ENCODE measurements around the gene ARMC5.

ARMC5 gene

DNA sequence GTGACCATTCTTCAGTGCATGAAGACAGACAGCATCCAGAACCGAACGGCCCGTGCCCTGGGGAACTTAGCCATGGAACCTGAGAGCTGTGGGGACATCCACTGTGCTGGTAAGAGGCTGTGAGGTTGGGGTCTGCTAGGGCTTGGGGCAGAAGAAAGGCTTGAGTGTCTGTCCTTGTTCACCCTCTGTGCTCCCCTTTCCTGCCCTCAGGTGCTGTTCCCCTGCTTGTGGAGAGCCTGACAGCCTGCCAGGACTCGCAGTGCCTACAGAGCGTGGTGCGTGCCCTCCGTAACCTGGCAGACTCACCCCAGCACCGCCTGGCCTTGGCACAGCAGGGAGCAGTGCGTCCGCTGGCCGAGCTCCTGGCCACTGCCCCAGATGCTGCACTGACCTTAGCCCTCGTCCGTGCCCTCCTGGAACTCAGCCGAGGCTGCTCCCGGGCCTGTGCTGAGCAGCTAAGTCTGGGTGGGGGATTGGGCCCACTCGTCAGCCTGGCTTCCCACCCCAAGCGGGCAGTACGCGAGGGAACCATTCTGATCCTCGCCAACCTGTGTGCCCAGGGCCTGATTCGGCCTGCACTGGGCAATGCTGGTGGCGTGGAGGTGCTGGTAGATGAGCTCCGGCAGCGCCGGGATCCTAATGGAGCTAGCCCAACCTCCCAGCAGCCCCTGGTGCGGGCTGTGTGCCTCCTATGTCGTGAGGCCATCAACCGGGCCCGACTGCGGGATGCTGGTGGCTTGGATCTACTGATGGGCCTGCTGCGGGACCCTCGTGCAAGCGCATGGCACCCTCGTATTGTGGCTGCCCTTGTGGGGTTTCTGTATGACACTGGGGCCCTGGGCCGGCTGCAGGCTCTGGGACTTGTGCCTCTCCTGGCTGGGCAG lies 2.9 kb downstream of the ARMC5 start:
- no peak for DNase-seq (ENCODE audit: low spot score)

DNA sequence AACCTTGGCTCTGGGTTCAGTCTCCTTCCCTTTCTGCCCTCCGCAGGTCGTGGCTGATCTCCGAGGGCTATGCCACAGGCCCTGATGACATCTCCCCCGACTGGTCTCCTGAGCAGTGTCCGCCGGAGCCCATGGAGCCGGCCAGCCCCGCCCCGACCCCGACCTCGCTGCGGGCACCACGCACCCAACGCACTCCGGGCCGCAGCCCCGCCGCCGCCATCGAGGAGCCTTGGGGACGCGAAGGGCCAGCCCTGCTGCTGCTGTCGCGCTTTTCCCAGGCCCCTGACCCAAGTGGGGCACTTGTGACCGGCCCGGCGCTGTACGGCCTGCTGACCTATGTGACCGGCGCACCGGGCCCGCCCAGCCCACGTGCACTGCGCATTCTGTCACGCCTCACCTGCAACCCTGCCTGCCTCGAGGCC lies 5.1 kb downstream of the ARMC5 start:
- no peak for DNase-seq (ENCODE audit: low spot score)

- no peak for DNase-seq (ENCODE audit: low spot score)
These were observed 5.5 kb downstream of the ARMC5 start for GRCh38 chr16:31464781-31465260.

DNA sequence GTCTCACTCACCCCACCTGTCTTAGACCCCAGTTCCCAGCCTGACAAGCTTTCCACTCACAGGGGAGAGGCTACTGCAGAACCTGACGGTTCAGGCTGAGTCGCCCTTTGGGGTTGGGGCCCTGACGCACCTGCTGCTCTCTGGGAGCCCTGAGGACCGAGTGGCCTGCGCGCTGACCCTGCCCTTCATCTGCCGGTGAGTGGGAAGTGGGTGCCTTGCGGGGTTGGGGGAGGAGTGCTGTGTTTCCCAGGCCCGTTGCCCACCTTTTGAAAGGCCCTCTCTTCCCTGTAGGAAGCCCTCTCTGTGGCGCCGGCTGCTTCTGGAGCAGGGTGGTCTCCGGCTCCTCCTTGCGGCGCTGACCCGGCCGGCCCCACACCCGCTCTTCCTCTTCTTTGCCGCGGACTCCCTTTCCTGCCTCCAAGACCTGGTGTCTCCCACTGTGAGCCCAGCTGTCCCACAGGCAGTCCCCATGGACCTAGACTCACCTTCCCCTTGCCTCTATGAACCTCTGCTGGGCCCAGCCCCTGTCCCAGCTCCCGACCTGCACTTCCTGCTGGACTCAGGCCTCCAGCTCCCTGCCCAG lies 6.6 kb downstream of the ARMC5 start:
- no peak for DNase-seq (ENCODE audit: low spot score)

DNA sequence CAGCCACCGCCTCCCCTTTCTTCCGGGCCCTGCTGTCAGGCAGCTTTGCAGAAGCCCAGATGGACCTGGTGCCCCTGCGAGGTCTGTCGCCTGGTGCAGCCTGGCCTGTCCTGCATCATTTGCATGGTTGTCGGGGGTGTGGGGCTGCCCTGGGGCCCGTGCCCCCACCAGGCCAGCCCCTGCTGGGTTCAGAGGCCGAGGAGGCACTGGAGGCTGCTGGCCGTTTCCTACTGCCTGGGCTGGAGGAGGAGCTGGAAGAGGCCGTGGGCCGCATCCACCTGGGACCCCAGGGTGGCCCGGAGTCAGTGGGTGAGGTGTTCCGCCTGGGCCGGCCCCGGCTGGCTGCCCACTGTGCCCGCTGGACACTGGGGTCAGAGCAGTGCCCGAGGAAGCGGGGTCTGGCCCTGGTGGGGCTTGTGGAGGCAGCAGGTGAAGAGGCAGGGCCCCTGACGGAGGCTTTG lies 7.1 kb downstream of the ARMC5 start:
- DNase-seq (ENCODE audit: low spot score): no peak

DNA sequence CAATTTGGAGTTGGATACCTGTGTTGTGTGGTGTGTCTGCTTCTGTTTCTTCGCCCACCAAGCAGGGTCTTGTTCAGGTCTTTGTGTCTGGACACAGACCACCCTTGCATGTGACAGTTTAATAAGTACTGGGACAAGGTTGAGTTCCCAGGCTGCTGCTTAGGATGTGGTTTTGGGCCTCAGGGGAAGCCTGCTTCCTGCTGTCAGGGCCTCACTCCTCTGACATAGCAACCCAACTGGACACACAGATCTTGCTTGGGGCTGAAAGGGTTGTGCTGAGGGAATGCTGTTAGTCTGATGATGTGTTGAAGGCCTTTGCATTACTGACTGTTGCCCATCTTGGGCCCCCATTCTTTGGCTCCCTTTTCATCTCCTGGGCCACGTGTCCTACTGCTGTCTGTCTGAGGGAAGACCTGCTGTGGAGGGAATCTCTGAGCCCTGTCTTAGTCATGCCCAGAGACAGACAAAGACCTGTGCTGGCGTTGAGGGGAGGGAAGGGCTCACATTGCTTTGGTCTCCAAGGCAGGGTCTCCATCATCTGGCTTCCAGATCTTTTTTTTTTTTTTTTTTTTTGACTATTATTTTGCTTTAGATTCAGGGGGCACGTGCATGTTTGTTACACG lies 8.0 kb downstream of the ARMC5 start:
- no peak for DNase-seq (ENCODE audit: low spot score)

GRCh38 chr16:31467858-31468257 lies 8.6 kb downstream of the ARMC5 start:
- DNase-seq (ENCODE audit: low spot score): no peak

DNA sequence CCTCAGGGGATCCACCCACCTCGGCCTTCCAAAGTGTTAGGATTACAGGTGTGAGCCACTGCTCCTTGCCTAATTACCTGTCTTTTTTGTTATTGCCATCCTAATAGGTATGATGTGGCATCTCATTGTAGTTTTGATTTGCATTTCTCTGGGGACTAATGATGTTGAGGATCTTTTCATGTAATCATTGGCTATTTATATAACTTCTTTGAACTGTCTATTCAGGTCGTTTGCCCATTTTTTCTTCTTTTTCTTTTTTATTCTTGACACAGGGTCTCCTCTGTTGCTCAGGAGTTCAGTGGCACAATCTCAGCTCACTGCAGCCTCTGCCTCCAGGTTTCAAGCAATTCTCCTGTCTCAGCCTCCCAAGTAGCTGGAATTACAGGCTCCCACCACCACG lies 11.3 kb downstream of the ARMC5 start:
- DNase-seq (ENCODE audit: low spot score): no peak

DNA sequence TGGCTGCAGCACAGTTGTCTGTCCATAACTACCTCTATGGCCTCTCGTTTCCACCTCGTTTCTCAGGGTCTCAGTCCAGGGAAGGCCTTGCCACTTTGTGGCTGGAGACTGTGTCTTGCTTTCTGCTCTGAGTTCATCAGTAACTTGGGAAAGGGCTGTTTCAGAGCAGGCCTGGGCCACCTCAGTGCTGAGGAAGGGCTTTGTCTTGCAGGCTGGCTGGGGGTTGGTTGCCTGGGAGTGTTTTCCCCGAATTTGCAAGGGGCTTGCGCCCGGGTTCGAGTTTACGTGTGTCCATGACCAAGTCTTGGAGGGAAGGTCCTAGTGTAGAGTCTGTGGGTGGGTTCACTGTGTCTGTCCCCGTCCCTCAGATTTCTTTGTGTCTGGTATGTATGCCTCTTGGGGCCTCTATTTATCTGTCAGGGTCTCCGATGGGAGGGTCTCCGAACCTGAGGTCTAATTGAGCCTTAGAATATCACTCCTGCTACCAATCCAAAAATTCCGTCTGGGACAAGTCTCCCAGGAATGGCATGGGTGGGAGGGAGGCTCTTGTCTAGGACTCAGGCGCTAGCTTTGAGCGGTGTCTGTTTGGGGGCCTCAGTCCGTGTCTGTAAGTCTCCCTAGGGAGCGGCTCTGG lies 12.1 kb downstream of the ARMC5 start:
- no peak for DNase-seq (ENCODE audit: low spot score)

DNA sequence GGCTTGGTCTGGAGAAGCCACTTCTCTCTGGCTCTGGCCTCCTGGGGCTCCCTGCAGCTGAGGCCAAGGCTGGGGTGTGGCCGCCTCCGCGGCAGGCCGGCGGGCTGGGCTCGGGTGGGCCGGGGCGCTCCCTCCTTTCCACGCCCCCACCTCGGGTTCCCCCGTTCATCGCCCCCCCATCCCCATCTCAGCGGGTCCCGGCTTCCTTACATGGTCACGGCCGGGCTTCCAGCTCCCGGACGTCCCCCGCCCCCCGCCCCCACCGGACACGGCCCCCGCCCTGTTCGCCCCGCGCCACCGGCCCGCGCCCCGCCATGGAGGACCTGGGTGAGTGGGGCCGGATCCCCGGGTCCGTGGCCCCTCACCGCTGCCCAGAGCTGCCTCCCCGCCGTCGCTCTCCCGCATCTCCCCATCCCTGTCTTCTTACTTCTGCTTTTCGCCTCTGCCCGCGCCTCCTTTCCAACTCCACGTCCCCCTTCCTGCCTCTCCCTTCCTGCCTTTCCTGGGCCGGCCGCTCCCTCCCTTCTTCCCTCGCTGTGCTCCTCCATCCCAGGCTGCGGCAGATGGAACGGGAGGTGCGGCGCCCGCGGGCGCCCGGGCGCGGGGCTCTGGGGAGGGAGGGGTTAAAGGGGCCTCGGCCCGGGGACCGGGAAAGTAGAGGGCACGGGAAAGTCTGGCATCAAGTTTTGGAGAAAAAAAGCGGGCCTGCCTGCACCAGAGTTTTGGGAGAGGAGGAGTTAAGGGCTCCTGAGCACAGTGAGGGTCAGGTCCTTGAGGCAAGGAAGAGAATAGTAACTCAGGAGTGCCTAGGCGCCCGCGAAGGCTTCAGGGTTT lies 12.8 kb downstream of the ARMC5 start, which contains the start of gene TGFB1I1:
TGFB1I1 (plus strand) TSS at position 278 of the 834 bp plus-strand sequence; CDS start at position 315, 37 bp downstream.
- no peak for DNase-seq (ENCODE audit: low spot score)

DNA sequence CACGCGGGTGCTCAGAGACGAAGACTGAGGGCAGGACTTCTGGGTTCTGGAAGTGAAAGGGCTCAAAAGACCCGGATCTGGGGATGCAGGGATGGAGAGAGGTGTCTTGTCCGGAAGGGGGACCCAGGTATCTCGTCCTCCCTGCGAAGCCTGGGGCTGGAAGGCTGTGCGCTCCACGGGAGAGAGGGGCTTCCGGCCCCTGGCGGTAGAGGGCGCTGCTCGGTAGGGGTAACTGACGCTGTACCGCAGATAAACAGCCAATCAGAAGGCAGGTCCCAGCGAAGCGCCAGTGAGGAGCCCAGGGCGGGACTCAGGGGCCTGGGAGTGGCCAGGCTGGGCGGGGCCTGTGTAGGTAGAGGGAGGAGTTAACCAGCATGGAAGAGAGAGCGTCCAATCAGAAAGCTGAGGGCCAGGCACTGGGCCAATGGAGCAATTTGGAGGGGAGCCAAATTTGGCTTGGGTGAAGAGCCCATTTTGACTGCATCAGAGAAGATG lies 13.5 kb downstream of the ARMC5 start:
- DNase-seq (ENCODE audit: low spot score): peak; percentile 68

- DNase-seq (ENCODE audit: low spot score): no peak
These were observed 14.1 kb downstream of the ARMC5 start for GRCh38 chr16:31473264-31473984.

GRCh38 chr16:31474173-31474714 lies 14.9 kb downstream of the ARMC5 start:
- DNase-seq (ENCODE audit: low spot score): no peak

DNA sequence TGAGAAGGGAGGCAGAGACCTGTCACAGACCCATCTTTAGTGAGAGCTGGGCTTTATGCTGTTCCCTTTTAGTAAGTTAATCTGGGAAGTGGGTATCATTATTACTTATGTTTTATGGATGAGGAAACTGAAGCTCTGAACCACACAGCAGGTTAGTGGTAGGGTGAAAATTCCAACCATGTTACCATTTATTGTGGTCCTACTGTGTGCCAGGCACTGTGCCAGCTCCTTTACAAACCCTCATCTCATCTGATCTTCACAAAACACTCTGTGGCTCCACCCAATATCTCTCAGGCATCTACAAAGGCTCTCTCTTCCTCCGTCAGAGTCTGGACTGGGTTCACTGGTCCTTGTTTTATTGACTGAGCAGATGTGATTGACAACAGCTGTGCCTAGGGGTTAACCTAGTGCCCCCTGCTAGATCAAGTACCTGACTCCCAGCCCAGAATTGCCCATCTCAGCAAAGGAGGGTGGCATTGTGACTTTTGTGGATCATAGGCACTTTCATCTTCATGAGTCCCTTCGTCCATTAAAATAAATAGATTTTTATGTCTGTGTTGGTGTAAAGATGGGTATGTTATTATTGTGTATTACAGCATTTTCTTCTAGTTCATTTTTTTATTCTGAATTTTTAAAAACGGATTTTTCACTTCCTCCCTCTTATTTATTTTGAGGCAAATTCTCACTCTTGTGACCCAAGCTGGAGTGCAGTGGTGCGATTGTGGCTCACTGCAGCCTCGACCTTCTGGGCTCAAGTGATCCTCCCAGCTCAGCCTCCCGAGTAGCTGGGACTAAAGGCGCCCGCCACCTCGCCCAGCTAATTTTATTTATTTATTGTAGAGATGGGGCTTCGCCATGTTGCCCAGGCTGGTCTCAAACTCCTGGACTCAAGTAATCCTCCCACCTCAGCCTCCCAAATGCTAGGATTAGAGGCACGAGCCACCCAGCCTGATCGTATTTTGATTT lies 15.8 kb downstream of the ARMC5 start:
- no peak for DNase-seq (ENCODE audit: low spot score)

- no peak for DNase-seq (ENCODE audit: low spot score)
These were observed 16.6 kb downstream of the ARMC5 start for GRCh38 chr16:31475946-31476302.

DNA sequence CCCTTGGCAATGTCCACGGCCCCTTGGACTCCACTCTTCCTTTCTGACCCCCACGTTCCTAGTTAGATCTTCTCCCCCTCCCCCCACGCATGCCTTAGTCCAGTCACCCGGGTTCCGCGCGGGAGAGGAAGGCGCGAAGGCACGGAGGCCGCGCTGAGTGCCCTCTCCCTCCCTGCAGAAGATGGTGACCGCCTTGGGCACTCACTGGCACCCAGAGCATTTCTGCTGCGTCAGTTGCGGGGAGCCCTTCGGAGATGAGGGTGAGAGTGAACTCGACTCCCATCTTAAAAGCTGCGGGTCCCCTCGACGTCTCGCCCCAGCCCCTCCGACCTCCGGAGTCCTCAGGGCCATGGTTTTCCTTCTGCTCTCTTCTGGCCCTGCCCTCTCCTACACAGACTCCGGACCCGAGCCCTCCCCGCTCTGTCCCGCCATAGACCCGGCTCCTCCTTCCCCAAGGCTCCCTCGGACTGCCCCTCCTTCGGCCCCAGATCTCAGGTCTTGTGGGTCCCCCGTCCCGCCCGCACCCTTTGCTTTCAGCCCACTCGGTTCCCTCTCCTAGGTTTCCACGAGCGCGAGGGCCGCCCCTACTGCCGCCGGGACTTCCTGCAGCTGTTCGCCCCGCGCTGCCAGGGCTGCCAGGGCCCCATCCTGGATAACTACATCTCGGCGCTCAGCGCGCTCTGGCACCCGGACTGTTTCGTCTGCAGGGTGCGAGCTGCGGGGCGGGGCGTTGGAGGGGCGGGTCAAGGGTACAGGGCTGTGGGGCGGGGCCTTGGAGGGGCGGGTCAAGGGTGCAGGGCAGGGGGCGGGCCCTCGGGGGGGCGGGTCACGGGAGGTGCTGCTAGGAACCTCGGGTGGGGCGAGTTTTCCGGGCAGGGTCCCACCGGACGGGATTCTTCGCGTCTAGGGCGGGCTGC lies 17.3 kb downstream of the ARMC5 start:
- DNase-seq (ENCODE audit: low spot score): peak; percentile 58

GRCh38 chr16:31477220-31478216 lies 18.2 kb downstream of the ARMC5 start:
- no peak for DNase-seq (ENCODE audit: low spot score)
